HEK293 (cell line): ENCODE results near the gene SOS2.

Experiments
- CTCF ChIA-PET: fragments of 350-600 bp; formaldehyde crosslinking; extraction: SDS; loops from one replicate; lab custom pipeline; 2021; ENCODE audit warnings: antibody characterized with exemption; lab: Yijun Ruan, JAX
- POLR2A ChIA-PET: fragments of 300-600 bp; formaldehyde crosslinking; extraction: SDS; loops from one replicate; lab custom pipeline; 2020; ENCODE audit warnings: antibody characterized with exemption, inconsistent platforms; lab: Yijun Ruan, JAX
- H3K27ac ChIP-seq: fragments of 200-500 bp; sonication (Bioruptor generic); 2 replicates; pipeline ENCODE4 v1.5.1; 2014; ENCODE audit warnings: low read depth, low read length, control low read depth, inconsistent platforms; ENCODE audit errors: extremely low read depth
- H3K36me3 ChIP-seq, 2 experiments: fragments of 200-500 bp in 1 of 2; sonication (Bioruptor generic) in 1 of 2; 1 replicate in 1 of 2; 2 replicates in 1 of 2; pipeline ENCODE4 v1.5.1; 2014 to 2017; ENCODE audit warnings: inconsistent platforms in 2 of 2, low read length in 2 of 2; ENCODE audit not compliant: control insufficient read depth in 2 of 2, insufficient read depth in 1 of 2
- H3K4me1 ChIP-seq: fragments of 200-500 bp; sonication (Bioruptor generic); 2 replicates; pipeline ENCODE4 v1.5.1; 2014; ENCODE audit warnings: mild to moderate bottlenecking, low read length, inconsistent platforms; ENCODE audit not compliant: control insufficient read depth, insufficient read depth
- H3K4me3 ChIP-seq: 2 replicates; pipeline ENCODE4 v1.5.1; 2011; ENCODE audit warnings: low read depth, mild to moderate bottlenecking, control low read depth, low read length, moderate library complexity
- H3K9me3 ChIP-seq: fragments of 200-500 bp; sonication (Bioruptor generic); 2 replicates; pipeline ENCODE4 v1.5.1; 2014; ENCODE audit warnings: low read depth, low read length, inconsistent platforms; ENCODE audit not compliant: control insufficient read depth, insufficient read depth
- GLIS2 ChIP-seq: fragments of 450-650 bp; formaldehyde crosslinking; IDR thresholded peaks from 2 replicates; pipeline ENCODE4 v1.5.1; 2016; ENCODE audit warnings: missing biosample characterization, missing genetic modification characterization
- HOXC10 ChIP-seq: sonication (generic); formaldehyde crosslinking; IDR thresholded peaks from 2 replicates; pipeline ENCODE4 v1.8.1; 2023; ENCODE audit warnings: mild to moderate bottlenecking, missing genetic modification reagents
- KLF16 ChIP-seq: fragments of 450-650 bp; formaldehyde crosslinking; IDR thresholded peaks from 2 replicates; pipeline ENCODE4 v1.5.1; 2017; ENCODE audit warnings: missing biosample characterization, missing genetic modification characterization
- MYNN ChIP-seq: fragments of 450-650 bp; formaldehyde crosslinking; IDR thresholded peaks from 2 replicates; pipeline ENCODE4 v1.5.1; 2016; ENCODE audit warnings: missing biosample characterization, missing genetic modification characterization, borderline replicate concordance
- SP3 ChIP-seq: fragments of 450-650 bp; formaldehyde crosslinking; IDR thresholded peaks from 2 replicates; pipeline ENCODE4 v1.5.1; 2016; ENCODE audit warnings: missing biosample characterization, missing genetic modification characterization
- WT1 ChIP-seq: fragments of 450-650 bp; formaldehyde crosslinking; IDR thresholded peaks from 2 replicates; pipeline ENCODE4 v1.5.1; 2016; ENCODE audit warnings: missing biosample characterization, missing genetic modification characterization
- ZBTB7A ChIP-seq: fragments of 450-650 bp; formaldehyde crosslinking; IDR thresholded peaks from 2 replicates; pipeline ENCODE4 v1.5.1; 2016; ENCODE audit warnings: low read depth, missing biosample characterization, missing genetic modification characterization
- ZNF138 ChIP-seq: fragments of 450-650 bp; formaldehyde crosslinking; IDR thresholded peaks from 2 replicates; pipeline ENCODE4 v1.5.1; 2016; ENCODE audit warnings: missing biosample characterization, missing genetic modification characterization, borderline replicate concordance
- ZNF155 ChIP-seq: fragments of 450-650 bp; formaldehyde crosslinking; IDR thresholded peaks from 2 replicates; pipeline ENCODE4 v1.5.1; 2016; ENCODE audit warnings: missing biosample characterization, missing genetic modification characterization
- ZNF157 ChIP-seq: fragments of 450-650 bp; formaldehyde crosslinking; IDR thresholded peaks from 2 replicates; pipeline ENCODE4 v1.5.1; 2016; ENCODE audit warnings: missing biosample characterization, missing genetic modification characterization
- ZNF37A ChIP-seq: fragments of 450-650 bp; IDR thresholded peaks from 2 replicates; pipeline ENCODE4 v1.5.1; 2018; ENCODE audit warnings: missing biosample characterization, missing genetic modification characterization
- ZNF621 ChIP-seq: fragments of 450-650 bp; formaldehyde crosslinking; IDR thresholded peaks from 2 replicates; pipeline ENCODE4 v1.5.1; 2017; ENCODE audit warnings: missing biosample characterization, missing genetic modification characterization
- ZNF660 ChIP-seq: fragments of 450-650 bp; IDR thresholded peaks from 2 replicates; pipeline ENCODE4 v1.5.1; 2018; ENCODE audit warnings: missing biosample characterization, mild to moderate bottlenecking, missing genetic modification characterization
- ZNF776 ChIP-seq: fragments of 450-650 bp; formaldehyde crosslinking; IDR thresholded peaks from 2 replicates; pipeline ENCODE4 v1.5.0; 2017; ENCODE audit warnings: missing biosample characterization, missing genetic modification characterization, borderline replicate concordance
- ZNF830 ChIP-seq: fragments of 450-650 bp; IDR thresholded peaks from 2 replicates; pipeline ENCODE4 v1.5.0; 2018; ENCODE audit warnings: missing biosample characterization, missing genetic modification characterization, low read depth, mild to moderate bottlenecking, moderate library complexity
- ZSCAN23 ChIP-seq: fragments of 450-650 bp; formaldehyde crosslinking; IDR thresholded peaks from 2 replicates; pipeline ENCODE4 v1.5.1; 2016; ENCODE audit warnings: missing biosample characterization, missing genetic modification characterization
- TF ChIP-seq, protein P1 (sequence below): fragments of 450-650 bp; formaldehyde crosslinking; IDR thresholded peaks from 2 replicates; pipeline ENCODE4 v1.5.1; 2017; ENCODE audit warnings: missing biosample characterization, missing genetic modification characterization
- TF ChIP-seq, protein P2 (sequence below): fragments of 450-650 bp; formaldehyde crosslinking; IDR thresholded peaks from 2 replicates; pipeline ENCODE4 v1.5.1; 2016; ENCODE audit warnings: missing biosample characterization, missing genetic modification characterization, borderline replicate concordance
- TF ChIP-seq, protein P3 (sequence below): fragments of 450-650 bp; formaldehyde crosslinking; conservative IDR thresholded peaks from 2 replicates; pipeline ENCODE4 v1.5.1; 2016; ENCODE audit warnings: low read depth, missing biosample characterization, missing genetic modification characterization

The SOS2 gene

DNA sequence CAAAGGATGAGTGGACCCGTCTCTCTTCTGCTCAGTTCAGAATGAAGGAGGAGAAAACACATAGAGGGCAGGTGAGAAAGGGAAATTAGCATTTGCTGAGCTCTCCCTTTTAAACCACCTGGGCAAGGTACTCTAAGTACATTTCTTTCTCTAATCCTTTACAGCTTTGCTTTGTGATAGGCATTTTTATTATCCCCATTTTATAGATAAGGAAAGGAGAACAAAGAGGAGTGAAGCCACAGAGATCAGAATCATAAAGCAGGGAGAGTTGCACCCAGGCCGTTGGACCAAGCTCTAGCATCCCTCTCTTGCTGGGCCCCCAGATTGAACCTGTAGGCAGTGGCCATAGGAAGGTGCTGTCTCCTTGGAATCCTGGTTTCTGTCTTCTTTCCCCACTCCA, 162.1 kb downstream of the SOS2 start:
- TF ChIP-seq, protein P1, sequence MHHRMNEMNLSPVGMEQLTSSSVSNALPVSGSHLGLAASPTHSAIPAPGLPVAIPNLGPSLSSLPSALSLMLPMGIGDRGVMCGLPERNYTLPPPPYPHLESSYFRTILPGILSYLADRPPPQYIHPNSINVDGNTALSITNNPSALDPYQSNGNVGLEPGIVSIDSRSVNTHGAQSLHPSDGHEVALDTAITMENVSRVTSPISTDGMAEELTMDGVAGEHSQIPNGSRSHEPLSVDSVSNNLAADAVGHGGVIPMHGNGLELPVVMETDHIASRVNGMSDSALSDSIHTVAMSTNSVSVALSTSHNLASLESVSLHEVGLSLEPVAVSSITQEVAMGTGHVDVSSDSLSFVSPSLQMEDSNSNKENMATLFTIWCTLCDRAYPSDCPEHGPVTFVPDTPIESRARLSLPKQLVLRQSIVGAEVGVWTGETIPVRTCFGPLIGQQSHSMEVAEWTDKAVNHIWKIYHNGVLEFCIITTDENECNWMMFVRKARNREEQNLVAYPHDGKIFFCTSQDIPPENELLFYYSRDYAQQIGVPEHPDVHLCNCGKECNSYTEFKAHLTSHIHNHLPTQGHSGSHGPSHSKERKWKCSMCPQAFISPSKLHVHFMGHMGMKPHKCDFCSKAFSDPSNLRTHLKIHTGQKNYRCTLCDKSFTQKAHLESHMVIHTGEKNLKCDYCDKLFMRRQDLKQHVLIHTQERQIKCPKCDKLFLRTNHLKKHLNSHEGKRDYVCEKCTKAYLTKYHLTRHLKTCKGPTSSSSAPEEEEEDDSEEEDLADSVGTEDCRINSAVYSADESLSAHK (tag by site-specific recombination), result no peak
- TF ChIP-seq ZNF138 (tag by site-specific recombination) (no peak), ZNF621 (no peak), KLF16 (tag by site-specific recombination) (no peak), ZNF776 (tag by site-specific recombination) (no peak), ZNF155 (tag by site-specific recombination) (no peak), MYNN (no peak), SP3 (tag by site-specific recombination) (no peak), HOXC10 (CRISPR knock-in tag) (no peak), ZSCAN23 (tag by site-specific recombination) (no peak), ZNF37A (tag by site-specific recombination) (no peak), ZNF660 (no peak), ZNF157 (tag by site-specific recombination) (no peak), ZBTB7A (no peak), ZNF830 (tag by site-specific recombination) (no peak), GLIS2 (tag by site-specific recombination) (no peak), WT1 (tag by site-specific recombination) (no peak)
- TF ChIP-seq, protein P2, sequence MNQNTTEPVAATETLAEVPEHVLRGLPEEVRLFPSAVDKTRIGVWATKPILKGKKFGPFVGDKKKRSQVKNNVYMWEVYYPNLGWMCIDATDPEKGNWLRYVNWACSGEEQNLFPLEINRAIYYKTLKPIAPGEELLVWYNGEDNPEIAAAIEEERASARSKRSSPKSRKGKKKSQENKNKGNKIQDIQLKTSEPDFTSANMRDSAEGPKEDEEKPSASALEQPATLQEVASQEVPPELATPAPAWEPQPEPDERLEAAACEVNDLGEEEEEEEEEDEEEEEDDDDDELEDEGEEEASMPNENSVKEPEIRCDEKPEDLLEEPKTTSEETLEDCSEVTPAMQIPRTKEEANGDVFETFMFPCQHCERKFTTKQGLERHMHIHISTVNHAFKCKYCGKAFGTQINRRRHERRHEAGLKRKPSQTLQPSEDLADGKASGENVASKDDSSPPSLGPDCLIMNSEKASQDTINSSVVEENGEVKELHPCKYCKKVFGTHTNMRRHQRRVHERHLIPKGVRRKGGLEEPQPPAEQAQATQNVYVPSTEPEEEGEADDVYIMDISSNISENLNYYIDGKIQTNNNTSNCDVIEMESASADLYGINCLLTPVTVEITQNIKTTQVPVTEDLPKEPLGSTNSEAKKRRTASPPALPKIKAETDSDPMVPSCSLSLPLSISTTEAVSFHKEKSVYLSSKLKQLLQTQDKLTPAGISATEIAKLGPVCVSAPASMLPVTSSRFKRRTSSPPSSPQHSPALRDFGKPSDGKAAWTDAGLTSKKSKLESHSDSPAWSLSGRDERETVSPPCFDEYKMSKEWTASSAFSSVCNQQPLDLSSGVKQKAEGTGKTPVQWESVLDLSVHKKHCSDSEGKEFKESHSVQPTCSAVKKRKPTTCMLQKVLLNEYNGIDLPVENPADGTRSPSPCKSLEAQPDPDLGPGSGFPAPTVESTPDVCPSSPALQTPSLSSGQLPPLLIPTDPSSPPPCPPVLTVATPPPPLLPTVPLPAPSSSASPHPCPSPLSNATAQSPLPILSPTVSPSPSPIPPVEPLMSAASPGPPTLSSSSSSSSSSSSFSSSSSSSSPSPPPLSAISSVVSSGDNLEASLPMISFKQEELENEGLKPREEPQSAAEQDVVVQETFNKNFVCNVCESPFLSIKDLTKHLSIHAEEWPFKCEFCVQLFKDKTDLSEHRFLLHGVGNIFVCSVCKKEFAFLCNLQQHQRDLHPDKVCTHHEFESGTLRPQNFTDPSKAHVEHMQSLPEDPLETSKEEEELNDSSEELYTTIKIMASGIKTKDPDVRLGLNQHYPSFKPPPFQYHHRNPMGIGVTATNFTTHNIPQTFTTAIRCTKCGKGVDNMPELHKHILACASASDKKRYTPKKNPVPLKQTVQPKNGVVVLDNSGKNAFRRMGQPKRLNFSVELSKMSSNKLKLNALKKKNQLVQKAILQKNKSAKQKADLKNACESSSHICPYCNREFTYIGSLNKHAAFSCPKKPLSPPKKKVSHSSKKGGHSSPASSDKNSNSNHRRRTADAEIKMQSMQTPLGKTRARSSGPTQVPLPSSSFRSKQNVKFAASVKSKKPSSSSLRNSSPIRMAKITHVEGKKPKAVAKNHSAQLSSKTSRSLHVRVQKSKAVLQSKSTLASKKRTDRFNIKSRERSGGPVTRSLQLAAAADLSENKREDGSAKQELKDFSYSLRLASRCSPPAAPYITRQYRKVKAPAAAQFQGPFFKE (tag by site-specific recombination), result no peak
- TF ChIP-seq, protein P3, sequence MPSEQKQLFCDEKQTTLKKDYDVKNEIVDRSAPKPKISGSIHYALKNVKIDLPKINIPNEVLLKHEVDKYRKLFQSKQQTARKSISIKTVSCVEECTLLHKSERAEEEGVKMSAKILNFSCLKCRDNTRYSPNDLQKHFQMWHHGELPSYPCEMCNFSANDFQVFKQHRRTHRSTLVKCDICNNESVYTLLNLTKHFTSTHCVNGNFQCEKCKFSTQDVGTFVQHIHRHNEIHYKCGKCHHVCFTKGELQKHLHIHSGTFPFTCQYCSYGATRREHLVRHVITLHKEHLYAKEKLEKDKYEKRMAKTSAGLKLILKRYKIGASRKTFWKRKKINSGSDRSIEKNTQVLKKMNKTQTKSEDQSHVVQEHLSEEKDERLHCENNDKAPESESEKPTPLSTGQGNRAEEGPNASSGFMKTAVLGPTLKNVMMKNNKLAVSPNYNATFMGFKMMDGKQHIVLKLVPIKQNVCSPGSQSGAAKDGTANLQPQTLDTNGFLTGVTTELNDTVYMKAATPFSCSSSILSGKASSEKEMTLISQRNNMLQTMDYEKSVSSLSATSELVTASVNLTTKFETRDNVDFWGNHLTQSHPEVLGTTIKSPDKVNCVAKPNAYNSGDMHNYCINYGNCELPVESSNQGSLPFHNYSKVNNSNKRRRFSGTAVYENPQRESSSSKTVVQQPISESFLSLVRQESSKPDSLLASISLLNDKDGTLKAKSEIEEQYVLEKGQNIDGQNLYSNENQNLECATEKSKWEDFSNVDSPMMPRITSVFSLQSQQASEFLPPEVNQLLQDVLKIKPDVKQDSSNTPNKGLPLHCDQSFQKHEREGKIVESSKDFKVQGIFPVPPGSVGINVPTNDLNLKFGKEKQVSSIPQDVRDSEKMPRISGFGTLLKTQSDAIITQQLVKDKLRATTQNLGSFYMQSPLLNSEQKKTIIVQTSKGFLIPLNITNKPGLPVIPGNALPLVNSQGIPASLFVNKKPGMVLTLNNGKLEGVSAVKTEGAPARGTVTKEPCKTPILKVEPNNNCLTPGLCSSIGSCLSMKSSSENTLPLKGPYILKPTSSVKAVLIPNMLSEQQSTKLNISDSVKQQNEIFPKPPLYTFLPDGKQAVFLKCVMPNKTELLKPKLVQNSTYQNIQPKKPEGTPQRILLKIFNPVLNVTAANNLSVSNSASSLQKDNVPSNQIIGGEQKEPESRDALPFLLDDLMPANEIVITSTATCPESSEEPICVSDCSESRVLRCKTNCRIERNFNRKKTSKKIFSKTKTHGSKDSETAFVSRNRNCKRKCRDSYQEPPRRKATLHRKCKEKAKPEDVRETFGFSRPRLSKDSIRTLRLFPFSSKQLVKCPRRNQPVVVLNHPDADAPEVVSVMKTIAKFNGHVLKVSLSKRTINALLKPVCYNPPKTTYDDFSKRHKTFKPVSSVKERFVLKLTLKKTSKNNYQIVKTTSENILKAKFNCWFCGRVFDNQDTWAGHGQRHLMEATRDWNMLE, result no peak
- Histone ChIP-seq H3K4me3 (no peak overlapping the region), H3K4me1 (no peaks in the 10 kb centered on the region), H3K9me3 (no peaks in the 10 kb centered on the region), H3K36me3 (no peaks in the 10 kb centered on the region), H3K27ac (no peak overlapping the region)
- ChIA-PET CTCF (no interaction called here), POLR2A (interaction anchor here (0.6 kb wide), 1 partner anchor 155 kb away, joined by 4 read pairs; no protein-coding TSS in a partner anchor)
